Heart right ventricle (tissue), 16 donors: ENCODE data around the gene SLC7A6. TPM values are rescaled to one million over a fixed set of nuclear protein-coding genes. Genes with fewer than 3 reads are reported as not detected.
A peak's percentile ranks its signal among the peaks of the same experiment; 100 is the strongest.

Experiments
- ATAC-seq, 8 donors: fragments of 200-7000 bp; cut with Tn5 transposase; one replicate each; pipeline ENCODE4 v1.9.1; 2020; ENCODE audit warnings: mild to moderate bottlenecking in 8 of 8, moderate library complexity in 8 of 8, moderate number of reproducible peaks in 1 of 8
- DNase-seq, 2 donors: peaks; one replicate each; pipeline ENCODE4 v3.0.0-alpha.2; 2020
- H3K27ac ChIP-seq, 10 donors: fragments of 200-600 bp; sonication (generic) in 2 of 10; one replicate each; pipeline versions ENCODE4 v1.5.0 to v1.8.0; 2020 to 2022; ENCODE audit warnings: mild to moderate bottlenecking in 3 of 10
- H3K27me3 ChIP-seq, 7 donors: fragments of 200-600 bp; one replicate each; pipeline ENCODE4 v1.8.0; 2021 to 2022; ENCODE audit warnings: mild to moderate bottlenecking in 2 of 7
- H3K36me3 ChIP-seq, 9 donors: fragments of 200-600 bp; sonication (generic) in 1 of 9; one replicate each; pipeline versions ENCODE4 v1.5.0 to v1.8.0; 2020 to 2022; ENCODE audit warnings: mild to moderate bottlenecking in 2 of 9
- H3K4me1 ChIP-seq, 9 donors: fragments of 200-600 bp; sonication (generic) in 1 of 9; one replicate each; pipeline versions ENCODE4 v1.5.0 to v1.8.0; 2020 to 2022; ENCODE audit warnings: mild to moderate bottlenecking in 4 of 9
- H3K4me3 ChIP-seq, 10 donors: fragments of 200-600 bp; sonication (generic) in 2 of 10; one replicate each; pipeline versions ENCODE4 v1.5.0 to v1.8.0; 2020 to 2022; ENCODE audit warnings: mild to moderate bottlenecking in 7 of 10, moderate library complexity in 2 of 10
- H3K9me3 ChIP-seq, 11 donors: fragments of 200-600 bp in 10 of 11; sonication (generic) in 2 of 11; one replicate each; pipeline versions ENCODE4 v1.5.0 to v1.8.0; 2013 to 2022; ENCODE audit warnings: mild to moderate bottlenecking in 2 of 11, control low read depth in 1 of 11, moderate library complexity in 1 of 11
- WGBS, 2 donors: extraction: QIAGEN DNeasy Blood & Tissue Kit; methylation state at CpG; one replicate each; pipeline ENCODE4 v1.1.7; 2013; ENCODE audit warnings: inconsistent platforms in 1 of 2; 5-methylcytosine and 5-hydroxymethylcytosine counted together
- intact Hi-C, 10 donors: fragments of 100-400 bp; cut with DNase I; formaldehyde crosslinking; loops; one replicate each; pipeline versions ENCODE4 v1.11.1 to v1.14.2; 2022
- polyA plus RNA-seq, 2 donors: library from polyadenylated mRNA; stranded (reverse); fragments of 200-250 nt; gene quantifications; one replicate each; pipeline ENCODE4 v1.2.3, GENCODE V29; 2013
- total RNA-seq, 10 donors: library from RNA; stranded (reverse); fragmentation: NEBNext Ultra II Directional in 3 of 10; extraction: Animal tissue kit (Norgen Biotek cat#: 25700) in 3 of 10; gene quantifications; one replicate each; pipeline versions ENCODE4 v1.2.1 to v1.2.4, GENCODE V29; 2021 to 2023
- TF ChIP-seq, protein P1 (sequence below), 9 donors: fragments of 200-600 bp; sonication (generic) in 2 of 9; IDR thresholded peaks; one replicate each; pipeline versions ENCODE4 v1.5.0 to v1.8.0; 2021 to 2022; ENCODE audit warnings: antibody characterized with exemption in 9 of 9, mild to moderate bottlenecking in 5 of 9, moderate library complexity in 1 of 9
- donor health status: Arrhythmogenic right ventricular cardiomyopathy.
- donor health status: ischemic (EF 13 %, LVEDD 7.1; RV severe dilation, severe dysfunction).
- donor health status: healthy with polysubstance abuse.
- donor health status: DM: no; HTN: yes; CAD: no.
- donor health status: DM: no; HTN: no; CAD: no.
- donor health status: ischemic (EF 25% LVEDD 6.9; RV normal size, moderate dysfunction).
- donor health status: ischemic (EF 25% LVEDD 5.7; RV mildly dilated, moderate dysfunction).
- donor health status: healthy.
- donor health status: DM: yes; HTN: yes; CAD: no.
- donor health status: Ischemic cardiomyopathy.
- donor health status: ischemic (EF 35%, LVEDD 5.7; RV mildly dilated, moderate dysfunction).
- donor health status: nonischemic (EF 11% LVEDD 7.7; RV severe dilation, severe dysfunction).
- donor health status: DM: yes; HTN: yes; CAD: no.
- donor health status: PGD.
- donor health status: ischemic (EF 29% LVEDD 5.4; RV normal size, mild dysfunction).
- donor health status: nonischemic (EF 23%, LVEDD 6.1; RV moderate dilation, normal function).

Gene SLC7A6
- total and polyA plus RNA-seq, 12 donors: 22.6 to 85.6 (median 42.4) TPM

DNA sequence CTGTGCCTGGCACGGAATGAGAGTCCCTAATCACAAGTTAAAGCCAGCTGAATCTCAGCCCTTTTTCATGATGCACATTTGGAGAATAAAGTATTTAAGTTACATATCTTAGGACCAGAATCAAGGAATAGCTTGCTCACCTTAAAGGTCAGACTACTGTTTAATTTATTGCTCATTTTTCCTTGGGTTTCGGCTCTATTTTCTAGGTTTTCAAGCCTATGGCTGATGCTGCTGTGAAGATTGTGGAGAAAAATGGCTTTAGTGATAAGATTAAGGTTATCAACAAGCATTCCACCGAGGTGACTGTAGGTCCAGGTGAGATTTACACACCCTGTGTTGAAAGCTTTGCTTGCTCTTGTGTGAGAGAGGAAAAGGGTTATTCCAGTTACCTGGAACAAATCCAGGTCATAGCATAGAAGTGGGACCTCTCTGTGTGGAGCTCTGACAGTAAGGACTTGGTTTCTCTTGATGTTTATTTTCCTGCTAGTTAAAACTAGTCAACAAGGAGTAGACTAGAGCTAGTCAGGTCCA, 64.6 kb downstream of the SLC7A6 start:
- WGBS, 2 donors: 37 to 40% methylated on average over 3 of the region's 3 CpGs
- no peak overlapping the region for H3K27ac ChIP-seq
- intact Hi-C loops: loop anchor here (1.0 to 5.0 kb wide), 8 partner anchors 66 to 90 kb away; partner anchors contain the start of gene SLC7A6 (in 1 of the 10)

DNA sequence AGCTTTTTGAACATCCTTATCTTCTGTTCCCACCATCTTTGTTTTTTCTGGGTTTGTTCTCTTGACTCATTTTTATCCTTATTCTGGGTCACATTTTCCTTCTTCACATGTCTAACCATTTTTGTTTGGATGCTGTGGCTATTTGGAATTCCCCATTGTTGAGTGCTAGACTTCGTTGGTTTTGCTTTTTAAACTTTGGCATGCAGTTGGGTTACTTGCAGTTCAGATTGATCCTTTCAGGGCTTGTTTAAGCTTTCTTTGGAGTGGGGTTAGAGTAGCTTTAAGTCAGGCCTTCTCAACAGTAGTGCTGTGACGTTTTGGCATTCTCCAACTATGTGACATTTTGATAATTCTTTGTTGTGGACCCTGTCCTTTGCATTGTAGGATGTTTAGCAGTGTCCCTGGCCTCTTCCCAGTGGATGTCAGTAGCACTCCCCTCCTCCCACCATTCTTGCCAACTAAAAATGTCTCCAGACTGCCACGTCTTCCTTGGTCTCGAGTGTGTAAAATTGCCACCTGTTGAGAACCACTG, 67.6 kb downstream of the SLC7A6 start:
- DNase-seq (no peak), ATAC-seq (peak in 1 of 8 donors; percentile 7)
- H3K36me3 ChIP-seq: peaks cover 0 to 69% (median 5%) of the 10 kb centered on the region in 9 donors
- TF ChIP-seq, protein P1, sequence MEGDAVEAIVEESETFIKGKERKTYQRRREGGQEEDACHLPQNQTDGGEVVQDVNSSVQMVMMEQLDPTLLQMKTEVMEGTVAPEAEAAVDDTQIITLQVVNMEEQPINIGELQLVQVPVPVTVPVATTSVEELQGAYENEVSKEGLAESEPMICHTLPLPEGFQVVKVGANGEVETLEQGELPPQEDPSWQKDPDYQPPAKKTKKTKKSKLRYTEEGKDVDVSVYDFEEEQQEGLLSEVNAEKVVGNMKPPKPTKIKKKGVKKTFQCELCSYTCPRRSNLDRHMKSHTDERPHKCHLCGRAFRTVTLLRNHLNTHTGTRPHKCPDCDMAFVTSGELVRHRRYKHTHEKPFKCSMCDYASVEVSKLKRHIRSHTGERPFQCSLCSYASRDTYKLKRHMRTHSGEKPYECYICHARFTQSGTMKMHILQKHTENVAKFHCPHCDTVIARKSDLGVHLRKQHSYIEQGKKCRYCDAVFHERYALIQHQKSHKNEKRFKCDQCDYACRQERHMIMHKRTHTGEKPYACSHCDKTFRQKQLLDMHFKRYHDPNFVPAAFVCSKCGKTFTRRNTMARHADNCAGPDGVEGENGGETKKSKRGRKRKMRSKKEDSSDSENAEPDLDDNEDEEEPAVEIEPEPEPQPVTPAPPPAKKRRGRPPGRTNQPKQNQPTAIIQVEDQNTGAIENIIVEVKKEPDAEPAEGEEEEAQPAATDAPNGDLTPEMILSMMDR (IDR thresholded peaks at IDR 0.05): no peak
- intact Hi-C loops: loop anchor here in 1 of 10 donors (5.0 kb wide), 1 partner anchor 90 kb away; no protein-coding TSS in a partner anchor
- H3K4me3 ChIP-seq: no peak overlapping the region
- H3K27ac ChIP-seq: peak overlapping the region in 8 of 10 donors; percentile 17 to 74 (median 50)
- 22 to 36% methylated on average over 4 of the region's 4 CpGs for WGBS, 2 donors
- H3K4me1 ChIP-seq: peaks cover 0 to 33% (median 18%) of the 10 kb centered on the region in 9 donors
- no peaks in the 10 kb centered on the region for H3K27me3 ChIP-seq
- no peaks in the 10 kb centered on the region for H3K9me3 ChIP-seq

More for the DNA sequence above, 64.6 kb downstream of the SLC7A6 start:
- Histone ChIP-seq H3K36me3 (peaks cover 0 to 73% (median 8%) of the 10 kb centered on the region in 9 donors), H3K9me3 (no peaks in the 10 kb centered on the region), H3K4me3 (no peak overlapping the region), H3K4me1 (peaks cover 0 to 30% (median 18%) of the 10 kb centered on the region in 9 donors), H3K27me3 (no peaks in the 10 kb centered on the region)
- ATAC-seq: no peak
- TF ChIP-seq, protein P1 (IDR thresholded peaks at IDR 0.05): peak in 2 of 9 donors; percentile 4 to 49
- no peak for DNase-seq

DNA sequence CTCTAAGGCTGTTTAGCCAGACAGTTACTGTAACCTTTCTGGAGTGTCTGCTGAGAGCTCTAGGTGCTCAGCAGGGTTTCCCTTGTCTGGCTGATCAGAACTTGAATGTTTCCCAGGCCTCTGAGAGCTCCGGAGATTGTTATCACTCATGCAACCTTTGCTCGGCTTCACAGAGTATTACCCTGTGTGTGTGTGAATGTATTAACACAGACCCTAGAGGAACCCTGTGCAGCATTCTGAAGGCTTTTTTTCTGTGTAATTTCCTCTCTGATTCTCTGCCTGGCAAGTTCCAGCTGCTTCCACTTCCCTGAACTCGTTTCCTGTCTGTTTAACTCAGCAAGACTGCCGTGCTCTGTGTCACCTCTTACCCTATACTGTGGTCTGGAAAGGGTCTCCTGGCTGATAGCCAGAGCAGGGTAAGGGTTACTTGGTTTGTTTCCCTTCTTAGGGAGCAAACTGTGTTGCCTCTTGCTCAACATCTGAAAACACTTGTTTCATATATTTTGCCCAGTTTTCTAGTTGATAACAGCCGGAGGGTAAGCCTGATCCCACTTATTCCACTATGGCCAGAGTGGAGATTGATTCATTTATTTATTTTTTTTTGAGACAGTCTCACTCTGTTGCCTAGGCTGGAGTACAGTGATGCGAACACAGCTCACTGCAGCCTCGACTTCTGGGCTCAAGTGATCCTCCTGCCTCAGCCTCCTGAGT, 68.2 kb downstream of the SLC7A6 start:
- peaks cover 0 to 33% (median 18%) of the 10 kb centered on the region in 9 donors for H3K4me1 ChIP-seq
- DNase-seq (peak in 1 of 2 donors; percentile 52), ATAC-seq (peak; percentile 48 to 75 (median 68))
- H3K27ac ChIP-seq: peak overlapping the region in 8 of 10 donors; percentile 17 to 74 (median 50)
- no peaks in the 10 kb centered on the region for H3K9me3 ChIP-seq
- H3K27me3 ChIP-seq: no peaks in the 10 kb centered on the region
- peaks cover 0 to 69% (median 10%) of the 10 kb centered on the region in 9 donors for H3K36me3 ChIP-seq
- WGBS, 2 donors: 55 to 60% methylated on average over 7 of the region's 7 CpGs
- TF ChIP-seq, protein P1 (IDR thresholded peaks at IDR 0.05): no peak
- H3K4me3 ChIP-seq: no peak overlapping the region
- intact Hi-C loops: loop anchor here in 1 of 10 donors (5.0 kb wide), 1 partner anchor 90 kb away; no protein-coding TSS in a partner anchor

DNA sequence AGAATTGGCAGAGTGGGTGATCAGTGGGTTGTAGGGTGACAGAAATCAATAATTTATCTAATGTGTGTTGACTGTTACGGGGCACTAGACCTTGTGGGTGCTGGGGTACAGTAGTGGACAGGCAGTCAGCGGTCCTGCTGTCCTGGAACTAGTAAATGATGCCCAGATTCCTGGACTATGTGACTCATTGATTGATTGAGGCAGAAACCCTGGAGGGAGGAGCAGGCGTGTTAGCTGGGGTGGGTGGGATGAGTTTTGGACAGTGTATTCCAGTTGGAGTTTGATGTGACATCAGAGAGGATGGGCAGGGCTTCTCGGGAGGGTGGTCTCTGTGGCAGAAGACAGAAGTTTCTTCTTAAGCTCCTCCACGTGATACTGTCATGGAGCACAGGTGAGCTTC, 70.8 kb downstream of the SLC7A6 start:
- no peaks in the 10 kb centered on the region for H3K27me3 ChIP-seq
- TF ChIP-seq, protein P1 (IDR thresholded peaks at IDR 0.05): no peak
- ATAC-seq (no peak), DNase-seq (no peak)
- H3K4me1 ChIP-seq: peaks cover 0 to 33% (median 18%) of the 10 kb centered on the region in 9 donors
- WGBS, 2 donors: 92 to 94% methylated on average over 5 of the region's 5 CpGs
- intact Hi-C loops: no loop called here
- H3K4me3 ChIP-seq: no peak overlapping the region
- peaks cover 0 to 82% (median 21%) of the 10 kb centered on the region in 9 donors for H3K36me3 ChIP-seq
- H3K27ac ChIP-seq: no peak overlapping the region
- H3K9me3 ChIP-seq: no peaks in the 10 kb centered on the region
